Measurements from ENCODE around the gene IER3IP1.

GRCh38 chr18:47180765-47181164 lies 4.6 kb upstream of the IER3IP1 start:
- TF ChIP-seq CTCF (IDR thresholded peaks at IDR 0.05; ENCODE audit: insufficient read depth, low read length, poor library complexity, severe bottlenecking) = no peak
- no peak for TF ChIP-seq EZH2phosphoT487 (conservative IDR thresholded peaks at IDR 0.05; ENCODE audit: low read length)
